LNCaP clone FGC (cell line): ENCODE measurements around the gene DHRS7.

Experiments
- DNase-seq: peaks from one replicate; pipeline ENCODE4 v3.0.0-alpha.2; 2011; ENCODE audit warnings: low read depth
- H3K4me3 ChIP-seq: 2 replicates; pipeline ENCODE4 v1.5.1; 2011; ENCODE audit warnings: mild to moderate bottlenecking, low read depth, low read length, control low read depth
- CTCF ChIP-seq: IDR thresholded peaks from 2 replicates; pipeline ENCODE4 v1.5.1; 2012; ENCODE audit warnings: mild to moderate bottlenecking; ENCODE audit not compliant: control insufficient read depth, insufficient read depth; ENCODE audit errors: extremely low read depth

Gene DHRS7

GRCh38 chr14:60164712-60165546 lies at the start of gene DHRS7:
Gene DHRS7, minus strand, starts transcription at chr14:60165398. Its CDS starts 89 bp downstream, at chr14:60165309.
- peak; percentile 56 for DNase-seq
- TF ChIP-seq CTCF, result peak; percentile 80

GRCh38 chr14:60214415-60215126 lies 49.4 kb upstream of the DHRS7 start:
- no peak for DNase-seq
- no peak for TF ChIP-seq CTCF
- H3K4me3 ChIP-seq, result no peak overlapping the region

More at GRCh38 chr14:60164712-60165546, at the start of gene DHRS7:
- H3K4me3 ChIP-seq, result peak within 1 kb of the TSS; percentile 87

GRCh38 chr14:60214003-60214402 lies 48.8 kb upstream of the DHRS7 start:
- no peak for DNase-seq
- no peak overlapping the region for H3K4me3 ChIP-seq
- no peak for TF ChIP-seq CTCF

GRCh38 chr14:60212503-60213371 lies 47.5 kb upstream of the DHRS7 start:
- DNase-seq, result no peak
- no peak overlapping the region for H3K4me3 ChIP-seq
- TF ChIP-seq CTCF, result no peak

GRCh38 chr14:60211153-60211552 lies 46.0 kb upstream of the DHRS7 start:
- no peak for DNase-seq
- H3K4me3 ChIP-seq, result no peak overlapping the region
- no peak for TF ChIP-seq CTCF

GRCh38 chr14:60210703-60211102 lies 45.5 kb upstream of the DHRS7 start:
- no peak for DNase-seq
- no peak for TF ChIP-seq CTCF
- H3K4me3 ChIP-seq, result no peak overlapping the region
